Measurements from ENCODE around the gene EBLN2. TPM values are rescaled to one million over a fixed set of nuclear protein-coding genes. Genes with fewer than 3 reads are reported as not detected.

EBLN2 gene
- total RNA-seq, 2 experiments from 2014 or later: 5.3 to 5.9 TPM

- Mint-ChIP-seq H3K27ac (no peak overlapping the region), H3K4me1 (ENCODE audit: low read depth) (no peaks in the 10 kb centered on the region)
Observed at GRCh38 chr3:73110530-73110929, 49.1 kb downstream of the EBLN2 start.

More at GRCh38 chr3:73110530-73110929, 49.1 kb downstream of the EBLN2 start:
- Mint-ChIP-seq H3K27me3 (ENCODE audit: low read depth) (peaks cover 3% of the 10 kb centered on the region), H3K9me3 (ENCODE audit: insufficient read depth) (no peaks in the 10 kb centered on the region), H3K36me3 (ENCODE audit: low read depth) (no peaks in the 10 kb centered on the region), H3K4me3 (no peak overlapping the region)
- no peak for ATAC-seq
- ChIA-PET POLR2A (no interaction called here), CTCF (no interaction called here)
- DNase-seq: no peak

Other genes starting within 250 kb of the EBLN2 start
- 10 to 100 TPM; 27.2 to 28.0 TPM for gene SHQ1, start 213.2 kb upstream of the EBLN2 start, total RNA-seq
- not detected for gene GXYLT2, start 173.6 kb upstream of the EBLN2 start, total RNA-seq
- 10 to 100 TPM; 80.0 to 80.9 TPM for gene PPP4R2, start 64.8 kb upstream of the EBLN2 start, total RNA-seq